HL-60 (cell line): ENCODE results near the gene ANKRD40CL.

ENCODE experiments used
- DNase-seq, 2 experiments: peaks; one replicate each; pipeline ENCODE4 v3.0.0-alpha.2; 2010 to 2020; ENCODE audit warnings: low read depth in 1 of 2, low spot score in 1 of 2
- H3K27ac ChIP-seq: fragments of 250-450 bp; sonication (Bioruptor Pico); replicated peaks from 2 replicates; pipeline ENCODE4 v1.5.1; 2020; ENCODE audit warnings: mild to moderate bottlenecking, moderate library complexity
- H3K27me3 ChIP-seq: fragments of 250-450 bp; sonication (Bioruptor Pico); 2 replicates; pipeline ENCODE4 v1.5.1; 2021; ENCODE audit warnings: mild to moderate bottlenecking, moderate library complexity; ENCODE audit not compliant: insufficient read depth, poor library complexity, severe bottlenecking
- H3K4me3 ChIP-seq: replicated peaks from 2 replicates; pipeline ENCODE4 v1.5.1; 2011; ENCODE audit warnings: mild to moderate bottlenecking, control low read depth, low read length; ENCODE audit not compliant: insufficient read depth
- GABPA ChIP-seq: IDR thresholded peaks from 2 replicates; pipeline ENCODE4 v1.6.1; 2012; ENCODE audit warnings: low read depth
- POLR2AphosphoS5 ChIP-seq: IDR thresholded peaks from 2 replicates; pipeline ENCODE4 v1.6.1; 2012; ENCODE audit warnings: low read depth
- SPI1 ChIP-seq: IDR thresholded peaks from 2 replicates; pipeline ENCODE4 v1.6.1; 2012; ENCODE audit warnings: low read depth, mild to moderate bottlenecking, borderline replicate concordance
- TF ChIP-seq, protein P1 (sequence below): IDR thresholded peaks from one replicate; pipeline ENCODE4 v1.5.1; 2011; ENCODE audit warnings: low read length, control low read depth, inconsistent platforms; ENCODE audit not compliant: insufficient read depth
- TF ChIP-seq, protein P2 (sequence below): IDR thresholded peaks from 2 replicates; pipeline ENCODE4 v1.6.1; 2012; ENCODE audit warnings: low read depth; ENCODE audit not compliant: insufficient replicate concordance

The ANKRD40CL gene

DNA sequence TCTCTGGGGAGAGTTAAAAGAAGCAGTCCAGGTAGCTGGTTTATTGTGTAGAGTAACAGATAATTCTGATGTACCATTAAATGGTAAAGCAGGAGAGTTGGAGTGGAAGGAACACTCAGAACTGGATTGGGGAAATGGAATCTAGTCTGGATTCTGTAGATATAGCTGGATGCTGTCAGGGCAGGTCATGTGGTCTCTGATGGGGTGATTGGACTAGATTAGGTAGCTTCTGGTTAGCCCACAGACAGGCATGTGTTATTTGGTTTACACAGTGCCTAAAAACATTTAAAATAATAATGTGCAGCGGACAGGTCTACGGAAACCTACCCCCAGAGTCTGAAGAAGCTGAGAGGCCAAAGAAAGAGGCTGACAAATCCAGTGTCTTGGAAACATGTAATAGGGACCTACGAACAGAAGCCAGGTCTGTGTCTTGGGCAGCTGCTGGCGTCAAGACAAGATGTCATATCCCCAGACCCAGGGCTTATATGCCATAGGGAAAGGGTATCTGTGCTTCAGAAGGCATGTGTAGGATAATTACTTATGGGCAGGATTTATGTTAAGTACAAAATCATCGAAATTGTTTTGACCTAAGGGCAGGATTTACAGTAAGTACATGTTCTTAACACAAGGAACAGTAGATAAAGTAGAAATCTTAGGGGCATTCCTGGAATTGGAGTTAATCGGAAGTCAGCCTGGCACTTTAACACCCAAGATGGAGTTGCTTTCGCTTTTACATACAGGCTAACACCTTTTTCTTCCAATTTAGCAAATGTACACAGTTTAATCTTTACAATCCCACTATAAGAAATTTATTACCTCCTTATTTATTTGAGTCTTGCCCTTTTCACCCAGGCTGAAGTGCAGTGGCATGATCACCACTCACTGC, 35.5 kb downstream of the ANKRD40CL start:
- H3K27ac ChIP-seq: no peak overlapping the region
- TF ChIP-seq, protein P1, sequence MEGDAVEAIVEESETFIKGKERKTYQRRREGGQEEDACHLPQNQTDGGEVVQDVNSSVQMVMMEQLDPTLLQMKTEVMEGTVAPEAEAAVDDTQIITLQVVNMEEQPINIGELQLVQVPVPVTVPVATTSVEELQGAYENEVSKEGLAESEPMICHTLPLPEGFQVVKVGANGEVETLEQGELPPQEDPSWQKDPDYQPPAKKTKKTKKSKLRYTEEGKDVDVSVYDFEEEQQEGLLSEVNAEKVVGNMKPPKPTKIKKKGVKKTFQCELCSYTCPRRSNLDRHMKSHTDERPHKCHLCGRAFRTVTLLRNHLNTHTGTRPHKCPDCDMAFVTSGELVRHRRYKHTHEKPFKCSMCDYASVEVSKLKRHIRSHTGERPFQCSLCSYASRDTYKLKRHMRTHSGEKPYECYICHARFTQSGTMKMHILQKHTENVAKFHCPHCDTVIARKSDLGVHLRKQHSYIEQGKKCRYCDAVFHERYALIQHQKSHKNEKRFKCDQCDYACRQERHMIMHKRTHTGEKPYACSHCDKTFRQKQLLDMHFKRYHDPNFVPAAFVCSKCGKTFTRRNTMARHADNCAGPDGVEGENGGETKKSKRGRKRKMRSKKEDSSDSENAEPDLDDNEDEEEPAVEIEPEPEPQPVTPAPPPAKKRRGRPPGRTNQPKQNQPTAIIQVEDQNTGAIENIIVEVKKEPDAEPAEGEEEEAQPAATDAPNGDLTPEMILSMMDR: no peak
- TF ChIP-seq SPI1 (no peak), GABPA (no peak), POLR2AphosphoS5 (no peak)
- TF ChIP-seq, protein P2, sequence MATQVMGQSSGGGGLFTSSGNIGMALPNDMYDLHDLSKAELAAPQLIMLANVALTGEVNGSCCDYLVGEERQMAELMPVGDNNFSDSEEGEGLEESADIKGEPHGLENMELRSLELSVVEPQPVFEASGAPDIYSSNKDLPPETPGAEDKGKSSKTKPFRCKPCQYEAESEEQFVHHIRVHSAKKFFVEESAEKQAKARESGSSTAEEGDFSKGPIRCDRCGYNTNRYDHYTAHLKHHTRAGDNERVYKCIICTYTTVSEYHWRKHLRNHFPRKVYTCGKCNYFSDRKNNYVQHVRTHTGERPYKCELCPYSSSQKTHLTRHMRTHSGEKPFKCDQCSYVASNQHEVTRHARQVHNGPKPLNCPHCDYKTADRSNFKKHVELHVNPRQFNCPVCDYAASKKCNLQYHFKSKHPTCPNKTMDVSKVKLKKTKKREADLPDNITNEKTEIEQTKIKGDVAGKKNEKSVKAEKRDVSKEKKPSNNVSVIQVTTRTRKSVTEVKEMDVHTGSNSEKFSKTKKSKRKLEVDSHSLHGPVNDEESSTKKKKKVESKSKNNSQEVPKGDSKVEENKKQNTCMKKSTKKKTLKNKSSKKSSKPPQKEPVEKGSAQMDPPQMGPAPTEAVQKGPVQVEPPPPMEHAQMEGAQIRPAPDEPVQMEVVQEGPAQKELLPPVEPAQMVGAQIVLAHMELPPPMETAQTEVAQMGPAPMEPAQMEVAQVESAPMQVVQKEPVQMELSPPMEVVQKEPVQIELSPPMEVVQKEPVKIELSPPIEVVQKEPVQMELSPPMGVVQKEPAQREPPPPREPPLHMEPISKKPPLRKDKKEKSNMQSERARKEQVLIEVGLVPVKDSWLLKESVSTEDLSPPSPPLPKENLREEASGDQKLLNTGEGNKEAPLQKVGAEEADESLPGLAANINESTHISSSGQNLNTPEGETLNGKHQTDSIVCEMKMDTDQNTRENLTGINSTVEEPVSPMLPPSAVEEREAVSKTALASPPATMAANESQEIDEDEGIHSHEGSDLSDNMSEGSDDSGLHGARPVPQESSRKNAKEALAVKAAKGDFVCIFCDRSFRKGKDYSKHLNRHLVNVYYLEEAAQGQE: no peak
- no peaks in the 10 kb centered on the region for H3K27me3 ChIP-seq
- H3K4me3 ChIP-seq: no peak overlapping the region
- DNase-seq: no peak

DNA sequence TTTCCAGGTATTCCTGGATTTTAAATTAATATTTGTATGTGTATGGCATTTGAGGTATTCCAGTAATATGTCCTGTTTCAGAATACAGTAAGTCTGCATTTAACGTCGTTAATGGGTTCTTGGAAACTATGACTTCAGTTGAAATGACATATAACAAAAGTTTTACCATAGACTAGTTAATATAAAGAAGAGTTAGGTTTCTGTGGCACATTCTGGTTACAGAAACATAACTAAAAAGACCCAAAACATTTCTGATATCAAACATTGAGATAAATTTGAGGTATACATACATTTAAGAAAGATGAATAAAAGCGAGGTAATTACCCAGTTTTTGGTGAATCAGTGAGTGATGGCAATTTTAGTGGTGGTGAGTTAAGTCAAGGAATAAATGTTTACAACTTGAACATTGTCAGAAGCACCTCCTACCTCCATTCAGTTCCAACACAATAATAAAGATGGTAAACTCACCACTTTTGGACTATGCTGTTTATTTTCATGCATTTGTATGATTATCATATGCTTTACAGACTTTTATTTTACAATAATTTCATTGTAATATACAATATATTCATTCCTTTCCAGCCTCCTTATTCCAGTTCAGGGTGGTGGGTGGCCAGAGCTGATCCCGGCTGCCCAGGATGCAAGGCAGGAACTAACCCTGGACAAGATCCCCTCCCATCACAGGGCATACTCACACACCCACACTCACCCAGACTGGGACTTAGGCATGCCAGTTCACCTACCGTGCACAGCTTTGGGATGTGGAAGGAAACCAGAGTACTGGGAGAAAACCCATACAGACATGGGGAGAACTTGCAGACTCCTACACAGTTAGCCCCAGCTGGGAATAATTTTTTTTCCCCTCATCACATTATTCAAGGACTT, 38.2 kb downstream of the ANKRD40CL start:
- TF ChIP-seq SPI1 (no peak), POLR2AphosphoS5 (no peak), GABPA (no peak)
- TF ChIP-seq, protein P1: no peak
- TF ChIP-seq, protein P2: no peak

DNA sequence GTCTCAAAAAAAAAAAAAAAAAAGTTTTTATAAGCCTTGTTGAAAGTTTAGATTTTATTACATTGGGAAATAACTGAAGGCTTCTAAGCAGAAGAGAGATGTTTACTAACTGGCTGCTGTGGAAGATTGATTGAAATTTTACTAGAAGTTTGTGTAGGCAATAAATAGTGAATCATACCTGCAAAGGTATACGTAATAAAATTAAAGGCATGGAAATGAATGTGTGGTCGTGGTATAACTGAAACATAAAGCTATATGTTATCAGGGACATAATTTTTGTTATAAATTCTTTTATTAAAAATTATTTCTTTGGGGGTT, 39.2 kb downstream of the ANKRD40CL start:
- Histone ChIP-seq H3K27ac (no peak overlapping the region), H3K27me3 (no peaks in the 10 kb centered on the region), H3K4me3 (no peak overlapping the region)
- no peak for DNase-seq
- TF ChIP-seq SPI1 (no peak), GABPA (no peak), POLR2AphosphoS5 (no peak)
- TF ChIP-seq, protein P1: no peak
- TF ChIP-seq, protein P2: no peak

More for the DNA sequence above, 38.2 kb downstream of the ANKRD40CL start:
- Histone ChIP-seq H3K4me3 (no peak overlapping the region), H3K27ac (no peak overlapping the region), H3K27me3 (no peaks in the 10 kb centered on the region)
- no peak for DNase-seq
